Mammary epithelial cell (primary cell): ENCODE data around the gene GRIA1.

Experiments
- EZH2 ChIP-seq: IDR thresholded peaks from 2 replicates; pipeline ENCODE4 v1.6.1; 2012; ENCODE audit warnings: low read length, inconsistent platforms, borderline replicate concordance
- TF ChIP-seq, protein P1 (sequence below), 2 donors: IDR thresholded peaks in 1 of 2; conservative IDR thresholded peaks in 1 of 2; 2 replicates each; pipeline ENCODE4 v1.5.1; 2011 to 2012; ENCODE audit warnings: inconsistent platforms in 2 of 2, low read length in 2 of 2, mild to moderate bottlenecking in 2 of 2, control low read depth in 1 of 2, low read depth in 1 of 2; ENCODE audit not compliant: insufficient read depth in 1 of 2; ENCODE audit errors: extremely low read depth in 1 of 2

DNA sequence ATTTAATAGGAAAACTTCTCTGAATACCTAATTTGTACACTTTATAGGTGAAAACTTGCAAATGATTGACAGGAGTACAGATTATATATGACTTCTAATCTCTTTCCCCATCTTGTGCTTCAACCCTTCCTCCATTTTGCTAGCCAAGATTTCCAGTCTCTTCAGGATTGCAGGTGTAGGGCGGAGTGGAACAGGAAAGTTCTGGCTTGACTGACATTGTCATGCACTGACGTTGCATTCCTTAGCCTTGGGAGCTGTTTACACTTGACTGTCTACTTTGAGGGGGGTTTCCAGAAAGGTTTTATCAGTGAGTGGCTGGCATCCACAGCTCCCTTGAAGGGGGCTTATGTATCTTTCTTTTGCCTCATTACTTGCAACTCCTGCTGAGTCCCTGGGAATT is 34.1 kb upstream of the GRIA1 start:
- TF ChIP-seq, protein P1, sequence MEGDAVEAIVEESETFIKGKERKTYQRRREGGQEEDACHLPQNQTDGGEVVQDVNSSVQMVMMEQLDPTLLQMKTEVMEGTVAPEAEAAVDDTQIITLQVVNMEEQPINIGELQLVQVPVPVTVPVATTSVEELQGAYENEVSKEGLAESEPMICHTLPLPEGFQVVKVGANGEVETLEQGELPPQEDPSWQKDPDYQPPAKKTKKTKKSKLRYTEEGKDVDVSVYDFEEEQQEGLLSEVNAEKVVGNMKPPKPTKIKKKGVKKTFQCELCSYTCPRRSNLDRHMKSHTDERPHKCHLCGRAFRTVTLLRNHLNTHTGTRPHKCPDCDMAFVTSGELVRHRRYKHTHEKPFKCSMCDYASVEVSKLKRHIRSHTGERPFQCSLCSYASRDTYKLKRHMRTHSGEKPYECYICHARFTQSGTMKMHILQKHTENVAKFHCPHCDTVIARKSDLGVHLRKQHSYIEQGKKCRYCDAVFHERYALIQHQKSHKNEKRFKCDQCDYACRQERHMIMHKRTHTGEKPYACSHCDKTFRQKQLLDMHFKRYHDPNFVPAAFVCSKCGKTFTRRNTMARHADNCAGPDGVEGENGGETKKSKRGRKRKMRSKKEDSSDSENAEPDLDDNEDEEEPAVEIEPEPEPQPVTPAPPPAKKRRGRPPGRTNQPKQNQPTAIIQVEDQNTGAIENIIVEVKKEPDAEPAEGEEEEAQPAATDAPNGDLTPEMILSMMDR (conservative IDR thresholded peaks at IDR 0.05 in 1 of 2, IDR thresholded peaks at IDR 0.05 in 1 of 2; ENCODE audit: extremely low read depth in 1 of 2, insufficient read depth in 1 of 2, low read depth in 1 of 2, low read length in 2 of 2): no peak
- TF ChIP-seq EZH2: no peak
